Neutrophil (primary cell): Measurements from ENCODE around the gene WWP2.
"Not testable (repeated sequence)": the region's sequence is repeated elsewhere in the genome, so short reads cannot be mapped to it uniquely, and the experiment has no call there.

Source experiments
- H3K27ac ChIP-seq: fragments of 200-600 bp; sonication (generic); 2 replicates; pipeline ENCODE4 v1.5.1; 2016; ENCODE audit warnings: mild to moderate bottlenecking, moderate library complexity
- H3K27me3 ChIP-seq: fragments of 200-600 bp; sonication (generic); 2 replicates; pipeline ENCODE4 v1.6.0; 2016; ENCODE audit warnings: mild to moderate bottlenecking
- H3K36me3 ChIP-seq: fragments of 200-600 bp; sonication (generic); 2 replicates; pipeline ENCODE4 v1.5.1; 2017
- H3K4me1 ChIP-seq, 2 experiments: fragments of 200-600 bp in 1 of 2; sonication (generic) in 1 of 2; 1 replicate in 1 of 2; 2 replicates in 1 of 2; pipeline versions ENCODE4 v1.5.1 to v1.6.1; 2013 to 2016; ENCODE audit warnings: low read depth in 1 of 2, low read length in 1 of 2, mild to moderate bottlenecking in 1 of 2, moderate library complexity in 1 of 2; ENCODE audit not compliant: control insufficient read depth in 1 of 2, insufficient read depth in 1 of 2
- H3K4me3 ChIP-seq, 2 experiments: fragments of 200-600 bp in 1 of 2; sonication (generic) in 1 of 2; 1 replicate in 1 of 2; 2 replicates in 1 of 2; pipeline ENCODE4 v1.5.1; 2013 to 2016; ENCODE audit warnings: low read depth in 1 of 2, low read length in 1 of 2, mild to moderate bottlenecking in 1 of 2, moderate library complexity in 1 of 2
- H3K9me3 ChIP-seq: fragments of 200-600 bp; sonication (generic); 2 replicates; pipeline ENCODE4 v1.5.1; 2016
- TF ChIP-seq, protein P1 (sequence below): fragments of 200-600 bp; sonication (generic); IDR thresholded peaks from 2 replicates; pipeline ENCODE4 v1.5.1; 2016; ENCODE audit warnings: antibody characterized with exemption

Gene WWP2

DNA sequence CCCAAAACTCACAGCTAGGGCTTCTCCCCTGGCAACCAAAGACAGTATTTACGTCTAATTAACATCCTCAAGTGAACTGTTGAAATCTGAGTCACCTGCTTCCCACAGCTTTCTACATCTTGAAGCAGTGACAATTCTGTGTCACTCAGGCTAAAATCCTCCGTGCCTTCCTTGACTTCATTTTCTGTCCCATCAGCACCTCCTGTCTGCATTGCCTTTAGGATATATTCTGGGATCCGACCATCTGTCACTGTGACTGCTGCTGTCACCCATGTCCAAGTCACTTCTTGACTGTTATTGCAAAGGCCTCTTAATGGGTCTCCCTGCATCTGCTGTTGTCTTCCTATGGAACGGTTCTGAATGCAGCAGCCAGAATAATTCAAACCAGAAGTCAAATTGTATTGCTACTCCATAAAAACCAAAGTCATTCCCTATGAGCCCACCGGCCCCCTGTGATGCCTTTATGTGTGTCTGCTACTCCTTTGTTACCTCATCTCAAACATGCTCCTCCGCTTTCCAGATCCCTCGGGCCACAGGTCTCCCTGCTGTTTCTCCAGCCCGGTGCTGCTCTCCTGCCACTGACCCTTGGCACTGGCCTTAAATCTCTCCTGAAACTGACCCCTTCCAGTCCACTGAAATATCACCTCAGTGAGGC is 56.9 kb downstream of the WWP2 start:
- no peak overlapping the region for H3K4me3 ChIP-seq
- peaks cover 53% of the 10 kb centered on the region for H3K36me3 ChIP-seq
- TF ChIP-seq, protein P1, sequence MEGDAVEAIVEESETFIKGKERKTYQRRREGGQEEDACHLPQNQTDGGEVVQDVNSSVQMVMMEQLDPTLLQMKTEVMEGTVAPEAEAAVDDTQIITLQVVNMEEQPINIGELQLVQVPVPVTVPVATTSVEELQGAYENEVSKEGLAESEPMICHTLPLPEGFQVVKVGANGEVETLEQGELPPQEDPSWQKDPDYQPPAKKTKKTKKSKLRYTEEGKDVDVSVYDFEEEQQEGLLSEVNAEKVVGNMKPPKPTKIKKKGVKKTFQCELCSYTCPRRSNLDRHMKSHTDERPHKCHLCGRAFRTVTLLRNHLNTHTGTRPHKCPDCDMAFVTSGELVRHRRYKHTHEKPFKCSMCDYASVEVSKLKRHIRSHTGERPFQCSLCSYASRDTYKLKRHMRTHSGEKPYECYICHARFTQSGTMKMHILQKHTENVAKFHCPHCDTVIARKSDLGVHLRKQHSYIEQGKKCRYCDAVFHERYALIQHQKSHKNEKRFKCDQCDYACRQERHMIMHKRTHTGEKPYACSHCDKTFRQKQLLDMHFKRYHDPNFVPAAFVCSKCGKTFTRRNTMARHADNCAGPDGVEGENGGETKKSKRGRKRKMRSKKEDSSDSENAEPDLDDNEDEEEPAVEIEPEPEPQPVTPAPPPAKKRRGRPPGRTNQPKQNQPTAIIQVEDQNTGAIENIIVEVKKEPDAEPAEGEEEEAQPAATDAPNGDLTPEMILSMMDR = no peak
- no peaks in the 10 kb centered on the region for H3K27me3 ChIP-seq
- H3K27ac ChIP-seq = no peak overlapping the region
- no peaks in the 10 kb centered on the region for H3K9me3 ChIP-seq
- H3K4me1 ChIP-seq = peaks cover 0 to 3% of the 10 kb centered on the region in 2 experiments

DNA sequence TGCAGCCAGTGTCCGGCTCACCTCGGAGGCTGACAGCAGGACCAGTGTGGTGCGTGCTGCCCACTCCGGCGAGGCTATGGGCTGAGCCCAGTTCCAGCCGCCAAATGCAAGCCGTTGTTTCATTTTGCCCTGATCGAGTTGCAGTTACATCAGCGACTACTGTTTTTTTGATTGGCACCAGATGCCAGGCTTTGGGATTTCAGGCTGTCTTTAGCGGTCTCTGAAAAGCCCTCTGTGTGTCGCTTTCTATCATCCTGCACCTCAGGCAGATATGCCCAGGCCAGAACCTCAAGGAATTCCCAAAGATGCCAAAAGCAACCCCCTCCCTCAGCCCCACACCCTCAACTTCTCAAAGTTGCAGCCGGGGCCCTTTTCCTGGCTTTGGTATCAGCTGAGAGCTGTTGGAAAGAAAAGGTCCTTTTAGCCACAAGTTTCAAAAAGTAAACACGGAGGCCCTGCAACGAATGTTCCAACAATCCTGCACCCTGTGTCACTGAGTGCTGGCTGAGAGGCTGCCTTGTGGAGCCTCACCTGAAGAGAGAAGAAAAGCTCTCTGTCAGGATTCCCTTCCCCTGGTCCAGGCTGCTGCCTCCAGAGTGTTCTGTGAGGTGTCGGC is 58.9 kb downstream of the WWP2 start:
- Histone ChIP-seq H3K27ac (no peak overlapping the region), H3K4me1 (peaks cover 0 to 6% of the 10 kb centered on the region in 2 experiments), H3K4me3 (no peak overlapping the region), H3K36me3 (peaks cover 49% of the 10 kb centered on the region), H3K27me3 (no peaks in the 10 kb centered on the region), H3K9me3 (no peaks in the 10 kb centered on the region)
- TF ChIP-seq, protein P1 = no peak

DNA sequence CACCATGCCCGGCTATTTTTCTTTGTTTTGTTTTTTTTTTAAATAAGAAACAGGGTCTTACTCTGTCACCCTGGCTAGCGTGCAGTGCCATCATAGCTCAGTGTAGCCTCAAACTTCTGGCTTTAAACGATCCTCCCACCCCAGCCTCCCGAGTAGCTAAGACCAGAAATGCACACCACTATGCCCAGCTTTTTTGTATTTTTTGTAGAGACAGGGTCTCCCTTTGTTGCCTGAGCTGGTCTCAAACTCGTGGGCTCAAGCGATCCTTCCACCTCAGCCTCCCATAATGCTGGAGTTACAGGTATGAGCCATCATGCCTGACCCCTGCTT is 59.7 kb downstream of the WWP2 start:
- Histone ChIP-seq H3K27me3 (no peaks in the 10 kb centered on the region), H3K4me1 (peaks cover 0 to 6% of the 10 kb centered on the region in 2 experiments), H3K4me3 (no peak overlapping the region), H3K36me3 (peaks cover 44% of the 10 kb centered on the region), H3K9me3 (no peaks in the 10 kb centered on the region), H3K27ac (no peak overlapping the region)
- TF ChIP-seq, protein P1 = no peak

DNA sequence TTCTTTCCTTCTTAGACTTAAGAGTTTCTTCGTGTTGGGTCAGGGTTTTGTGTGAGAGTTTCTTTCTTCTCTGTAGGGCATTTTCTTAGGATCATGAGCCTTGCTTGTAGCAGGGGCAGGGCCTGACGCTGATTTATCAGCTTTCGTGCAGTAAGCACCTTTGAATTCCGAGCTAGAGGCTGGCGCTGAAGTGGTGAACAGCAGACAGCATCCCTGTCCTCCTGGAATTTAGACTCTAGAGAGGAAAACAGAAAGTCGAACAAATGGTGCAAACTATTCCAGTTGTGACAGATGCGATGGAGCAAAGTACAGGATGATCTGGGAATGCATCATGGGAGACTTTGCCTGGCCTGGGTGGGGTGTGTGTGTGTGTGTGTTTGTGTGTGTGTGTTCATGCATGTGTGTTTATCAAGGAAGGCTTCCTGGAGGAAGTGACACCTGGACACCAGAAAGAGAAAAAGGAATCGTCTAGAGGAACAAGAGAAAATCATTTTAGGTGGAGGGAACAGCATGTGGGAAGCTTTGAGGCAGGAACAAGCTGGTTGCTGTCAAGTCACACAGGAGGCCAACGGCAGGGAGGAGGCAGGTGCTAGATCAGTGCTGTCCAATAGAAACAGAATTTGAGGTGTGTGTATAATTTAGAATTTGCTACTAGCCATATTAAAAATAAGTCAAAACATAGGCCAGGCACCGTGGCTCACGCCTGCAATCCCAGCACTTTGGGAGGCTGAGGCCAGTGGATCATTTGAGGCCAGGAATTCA is 60.2 kb downstream of the WWP2 start:
- H3K27me3 ChIP-seq = no peaks in the 10 kb centered on the region
- H3K4me3 ChIP-seq = no peak overlapping the region
- H3K4me1 ChIP-seq = peaks cover 0 to 6% of the 10 kb centered on the region in 2 experiments
- peaks cover 39% of the 10 kb centered on the region for H3K36me3 ChIP-seq
- TF ChIP-seq, protein P1 = no peak
- no peak overlapping the region for H3K27ac ChIP-seq
- no peaks in the 10 kb centered on the region for H3K9me3 ChIP-seq

DNA sequence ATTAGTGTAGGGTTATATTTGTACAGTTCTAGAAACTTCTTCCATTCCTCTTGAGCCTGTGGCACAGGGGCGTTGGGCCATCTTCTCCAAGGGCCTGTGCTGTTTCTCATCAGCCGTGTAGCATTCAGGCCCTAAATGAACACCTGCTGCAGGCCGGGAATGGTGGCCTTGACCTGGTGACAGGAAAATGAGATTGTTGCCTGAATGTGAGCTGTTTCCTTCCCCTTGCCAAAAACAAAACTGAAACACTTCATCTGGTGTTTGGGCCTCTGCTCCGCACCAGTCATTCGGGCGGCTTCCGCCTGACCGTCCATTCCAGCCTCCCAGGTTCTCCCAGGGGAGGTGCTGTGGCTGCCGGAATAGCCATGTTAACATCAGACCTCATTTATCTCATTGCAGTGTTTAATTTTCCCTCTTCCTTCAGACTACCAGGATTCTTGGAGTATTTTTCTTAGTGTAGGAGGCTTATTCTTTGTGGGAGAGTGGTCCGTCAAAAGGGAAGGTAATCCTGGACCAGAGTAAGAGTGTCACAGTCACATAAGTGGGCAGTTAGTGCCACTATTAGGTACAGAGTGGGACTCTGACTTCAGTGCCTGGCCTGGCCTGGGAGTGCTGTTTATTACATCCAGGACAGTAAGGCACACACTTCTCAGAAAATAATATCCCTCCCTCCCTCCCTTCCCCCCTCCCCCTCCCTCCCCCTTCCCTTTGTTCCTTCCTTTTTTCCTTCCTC is 61.9 kb downstream of the WWP2 start:
- Histone ChIP-seq H3K36me3 (peaks cover 47% of the 10 kb centered on the region), H3K27ac (peak overlapping the region; percentile 52), H3K4me3 (no peak overlapping the region), H3K4me1 (peaks cover 0 to 6% of the 10 kb centered on the region in 2 experiments), H3K9me3 (no peaks in the 10 kb centered on the region), H3K27me3 (no peaks in the 10 kb centered on the region)
- TF ChIP-seq, protein P1 = no peak

DNA sequence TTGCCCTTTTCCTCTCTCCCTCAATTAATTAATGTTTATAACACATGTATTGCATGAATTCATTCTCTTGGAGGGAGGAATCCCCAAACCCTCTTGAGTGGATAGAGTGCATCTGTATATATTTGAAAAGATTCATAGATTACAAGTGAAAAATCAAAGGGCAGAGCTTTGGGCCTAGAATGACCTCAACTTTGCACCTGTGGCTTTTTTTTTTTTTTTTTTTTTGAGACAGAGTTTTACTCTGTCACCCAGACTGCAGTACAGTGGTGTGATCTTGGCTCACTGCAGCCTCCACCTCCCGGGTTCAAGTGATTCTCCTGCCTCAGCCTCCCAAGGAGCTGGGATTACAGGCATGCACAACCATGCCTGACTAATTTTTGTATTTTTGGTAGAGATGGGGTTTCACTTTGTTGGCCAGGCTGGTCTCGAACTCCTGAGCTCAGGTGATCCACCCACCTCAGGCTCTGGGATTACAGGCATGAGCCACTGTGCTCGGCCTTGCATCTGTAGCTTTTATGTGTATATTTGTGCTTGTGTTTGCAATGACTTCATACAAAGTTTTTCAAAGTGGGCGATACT is 62.5 kb downstream of the WWP2 start:
- H3K4me1 ChIP-seq, H3K9me3 ChIP-seq, H3K27ac ChIP-seq, H3K27me3 ChIP-seq, H3K4me3 ChIP-seq: not testable (repeated sequence)
- H3K36me3 ChIP-seq = peaks cover 47% of the 10 kb centered on the region
